Stimulated activated memory B cell treated with anti-CD40 and anti-IgM and Interleukin-4, amounts not matched to agents 10 μg/mL and 1 μg/mL and 100 μg/mL, for 72 hours (primary cell): ENCODE measurements around the gene PSMA5.
"Not testable (repeated sequence)": the region's sequence is repeated elsewhere in the genome, so short reads cannot be mapped to it uniquely, and the experiment has no call there.

Experiments
- ATAC-seq: fragments of 150-1000 bp; cut with Tn5 transposase; 2 replicates; pipeline ENCODE4 v1.10.0; 2021
- H3K27ac Mint-ChIP-seq: one replicate; pipeline ENCODE4 v1.8.0; 2022; ENCODE audit warnings: mild to moderate bottlenecking, mixed read lengths
- H3K27me3 Mint-ChIP-seq: one replicate; pipeline ENCODE4 v1.8.0; 2022; ENCODE audit warnings: mixed read lengths
- H3K36me3 Mint-ChIP-seq: one replicate; pipeline ENCODE4 v1.8.0; 2022; ENCODE audit warnings: mixed read lengths
- H3K4me1 Mint-ChIP-seq: one replicate; pipeline ENCODE4 v1.8.0; 2022; ENCODE audit warnings: mixed read lengths
- H3K4me3 Mint-ChIP-seq: one replicate; pipeline ENCODE4 v1.8.0; 2022; ENCODE audit warnings: mild to moderate bottlenecking, moderate library complexity, mixed read lengths
- H3K9me3 Mint-ChIP-seq: one replicate; pipeline ENCODE4 v1.8.0; 2022; ENCODE audit warnings: mixed read lengths

Gene PSMA5

DNA sequence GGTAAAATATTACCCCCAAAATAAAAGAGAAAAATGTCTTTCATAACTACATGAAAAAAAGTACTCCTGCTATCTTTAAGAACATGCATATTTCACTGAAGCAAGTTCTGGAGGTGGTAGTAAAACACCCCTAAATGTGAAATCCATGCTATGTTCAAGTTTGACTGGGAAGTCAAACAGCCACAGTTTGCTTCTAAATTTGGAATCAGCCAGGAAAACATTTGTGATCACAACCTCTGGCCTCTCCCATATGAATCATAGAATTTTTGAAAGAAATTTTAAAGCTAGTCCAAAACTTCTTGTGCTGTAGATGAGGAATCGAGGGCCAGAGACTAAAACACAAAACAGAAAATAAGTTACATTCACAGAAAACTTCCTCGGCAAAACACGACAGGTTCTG lies 35.1 kb downstream of the PSMA5 start:
- Mint-ChIP-seq H3K4me3 (no peak overlapping the region), H3K27me3 (peaks cover 84% of the 10 kb centered on the region), H3K36me3 (no peaks in the 10 kb centered on the region), H3K4me1 (peaks cover 37% of the 10 kb centered on the region), H3K27ac (no peak overlapping the region), H3K9me3 (no peaks in the 10 kb centered on the region)
- no peak for ATAC-seq

DNA sequence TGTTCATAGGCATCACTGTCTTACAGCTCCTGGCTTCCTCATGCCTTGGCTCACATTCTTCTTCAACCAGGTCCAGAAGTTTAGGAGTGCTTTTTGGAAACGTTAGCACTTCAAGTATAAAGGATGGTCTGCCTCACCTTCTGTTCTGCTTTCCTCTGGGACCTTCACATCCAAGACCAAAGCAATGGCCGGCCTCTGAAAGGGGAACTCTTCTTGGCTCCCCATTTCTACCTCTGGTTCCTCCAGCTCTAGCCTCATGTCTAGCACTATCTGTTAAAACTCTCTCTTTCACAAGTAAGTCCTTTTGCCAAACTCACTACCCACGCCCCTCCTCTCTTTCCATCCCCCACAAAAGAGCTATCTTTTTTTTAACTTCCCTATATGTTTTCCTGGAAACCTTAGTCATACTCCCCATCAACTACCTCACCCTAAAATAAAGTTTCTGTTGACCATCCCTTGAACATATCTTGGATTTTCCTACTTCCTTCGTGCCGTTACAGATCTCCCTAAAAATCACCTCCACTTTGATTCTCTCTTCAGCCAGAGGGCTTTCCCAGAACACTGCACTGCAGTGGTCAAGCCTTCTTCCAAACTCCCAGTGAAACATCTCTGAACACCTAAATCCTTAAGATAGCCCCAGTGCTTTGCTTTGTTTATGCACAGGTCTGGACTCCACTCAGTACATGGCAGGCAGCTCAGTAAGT lies 36.5 kb downstream of the PSMA5 start:
- Mint-ChIP-seq H3K36me3 (no peaks in the 10 kb centered on the region), H3K4me3 (no peak overlapping the region), H3K27me3 (peaks cover 84% of the 10 kb centered on the region), H3K9me3 (no peaks in the 10 kb centered on the region), H3K27ac (no peak overlapping the region), H3K4me1 (peaks cover 29% of the 10 kb centered on the region)
- ATAC-seq = no peak

GRCh38 chr1:109388884-109389637 lies 37.2 kb downstream of the PSMA5 start:
- no peak overlapping the region for H3K27ac Mint-ChIP-seq
- H3K9me3 Mint-ChIP-seq = no peaks in the 10 kb centered on the region
- no peak for ATAC-seq
- peaks cover 29% of the 10 kb centered on the region for H3K4me1 Mint-ChIP-seq
- no peak overlapping the region for H3K4me3 Mint-ChIP-seq
- H3K27me3 Mint-ChIP-seq = peaks cover 84% of the 10 kb centered on the region
- no peaks in the 10 kb centered on the region for H3K36me3 Mint-ChIP-seq

GRCh38 chr1:109388208-109388711 lies 38.0 kb downstream of the PSMA5 start:
- Mint-ChIP-seq H3K4me1 (peaks cover 29% of the 10 kb centered on the region), H3K27ac (no peak overlapping the region), H3K4me3 (no peak overlapping the region), H3K9me3 (no peaks in the 10 kb centered on the region), H3K36me3 (no peaks in the 10 kb centered on the region), H3K27me3 (peaks cover 84% of the 10 kb centered on the region)
- no peak for ATAC-seq

GRCh38 chr1:109386054-109386717 lies 40.1 kb downstream of the PSMA5 start:
- H3K27me3 Mint-ChIP-seq = peaks cover 76% of the 10 kb centered on the region
- no peak overlapping the region for H3K4me3 Mint-ChIP-seq
- H3K36me3 Mint-ChIP-seq = no peaks in the 10 kb centered on the region
- H3K27ac Mint-ChIP-seq = no peak overlapping the region
- peaks cover 11% of the 10 kb centered on the region for H3K4me1 Mint-ChIP-seq
- ATAC-seq = no peak
- H3K9me3 Mint-ChIP-seq = no peaks in the 10 kb centered on the region

DNA sequence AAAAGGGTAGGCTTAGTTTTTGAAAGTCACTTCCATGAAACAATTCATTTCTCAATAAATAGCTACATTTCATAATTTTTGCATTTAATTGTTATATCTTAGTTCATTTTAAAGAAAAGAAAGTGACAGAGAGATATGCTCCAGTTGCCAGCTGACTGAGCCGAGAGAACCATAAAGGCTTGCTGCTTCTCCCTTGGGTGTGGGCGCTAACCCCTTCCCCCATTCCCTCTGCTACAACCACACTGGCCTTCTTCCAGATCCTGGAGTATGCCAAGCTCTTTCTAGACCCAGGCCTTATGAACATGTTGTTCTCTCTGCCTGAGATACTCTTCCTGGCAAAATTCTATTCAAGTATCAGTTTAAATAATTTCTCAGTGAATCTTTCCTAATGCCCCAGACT lies 40.8 kb downstream of the PSMA5 start:
- H3K27ac Mint-ChIP-seq = no peak overlapping the region
- H3K4me1 Mint-ChIP-seq = peaks cover 8% of the 10 kb centered on the region
- H3K36me3 Mint-ChIP-seq = no peaks in the 10 kb centered on the region
- peaks cover 77% of the 10 kb centered on the region for H3K27me3 Mint-ChIP-seq
- no peaks in the 10 kb centered on the region for H3K9me3 Mint-ChIP-seq
- no peak overlapping the region for H3K4me3 Mint-ChIP-seq
- ATAC-seq = no peak

DNA sequence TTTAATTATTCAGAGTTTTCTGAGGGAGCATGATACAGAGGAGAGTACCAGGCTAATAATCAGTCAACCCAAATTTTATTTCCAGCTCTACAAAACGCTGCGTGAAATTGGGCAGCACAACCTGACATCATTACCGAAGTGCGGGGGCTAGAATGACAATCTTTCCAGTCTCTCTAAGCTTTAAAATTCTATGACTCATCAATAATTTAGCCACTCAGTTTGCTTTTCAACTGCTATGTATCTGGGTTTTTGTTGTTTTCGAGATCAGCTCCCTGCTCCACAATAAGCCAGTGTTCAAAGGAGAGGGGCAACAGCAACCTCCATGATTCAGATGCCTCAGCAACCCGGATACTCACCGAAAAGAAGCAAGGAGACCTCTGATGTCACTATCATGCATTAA lies 42.4 kb downstream of the PSMA5 start:
- ATAC-seq = no peak
- Mint-ChIP-seq H3K4me3 (no peak overlapping the region), H3K27me3 (peaks cover 66% of the 10 kb centered on the region), H3K4me1 (no peaks in the 10 kb centered on the region), H3K9me3 (no peaks in the 10 kb centered on the region), H3K27ac (no peak overlapping the region), H3K36me3 (no peaks in the 10 kb centered on the region)

GRCh38 chr1:109383087-109383779 lies 43.0 kb downstream of the PSMA5 start:
- Mint-ChIP-seq H3K9me3 (no peaks in the 10 kb centered on the region), H3K27ac (no peak overlapping the region), H3K4me1 (no peaks in the 10 kb centered on the region), H3K27me3 (peaks cover 60% of the 10 kb centered on the region), H3K36me3 (no peaks in the 10 kb centered on the region), H3K4me3 (no peak overlapping the region)
- no peak for ATAC-seq

DNA sequence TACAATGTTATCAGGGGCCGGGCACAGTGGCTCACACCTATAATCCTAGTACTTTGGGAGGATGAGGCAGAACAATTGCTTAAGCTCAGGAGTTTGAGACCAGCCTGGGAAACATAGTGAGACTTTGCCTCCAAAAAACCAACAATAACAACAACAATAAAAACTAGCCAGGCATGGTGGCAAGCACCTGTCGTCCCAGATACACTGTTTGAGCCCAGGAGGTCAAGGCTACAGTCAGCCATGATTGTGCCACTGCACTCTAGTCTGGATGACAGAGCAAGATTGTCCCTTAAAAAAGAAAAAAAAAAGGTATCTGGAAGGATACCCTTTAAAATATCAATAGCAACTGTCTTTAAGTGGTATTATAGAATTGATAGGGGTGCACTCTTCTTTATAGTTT lies 44.7 kb downstream of the PSMA5 start:
- Mint-ChIP-seq H3K27me3 (peaks cover 51% of the 10 kb centered on the region), H3K4me1 (no peaks in the 10 kb centered on the region), H3K36me3 (no peaks in the 10 kb centered on the region), H3K4me3 (no peak overlapping the region), H3K9me3 (no peaks in the 10 kb centered on the region), H3K27ac (no peak overlapping the region)
- ATAC-seq = no peak

DNA sequence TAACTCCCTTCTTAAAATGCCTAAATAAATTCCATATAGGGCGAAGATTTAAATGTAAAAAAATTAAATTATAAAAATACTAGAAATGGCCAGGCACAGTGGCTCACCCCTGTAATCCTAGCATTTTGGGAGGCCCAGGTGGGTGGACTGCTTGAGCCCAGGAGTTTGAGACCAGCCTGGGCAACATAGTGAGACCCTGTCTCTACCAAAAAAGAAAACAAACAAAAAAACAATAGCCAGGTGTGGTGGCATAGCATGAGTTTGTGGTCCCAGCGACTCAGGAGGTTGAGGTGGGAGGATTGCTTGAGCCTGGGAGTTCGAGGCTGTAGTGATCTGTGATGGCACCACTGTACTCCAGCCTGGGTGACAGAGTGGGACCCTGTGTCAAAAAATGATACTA lies 46.3 kb downstream of the PSMA5 start:
- Mint-ChIP-seq H3K4me3 (no peak overlapping the region), H3K36me3 (no peaks in the 10 kb centered on the region), H3K27ac (no peak overlapping the region), H3K4me1 (no peaks in the 10 kb centered on the region), H3K27me3 (peaks cover 47% of the 10 kb centered on the region), H3K9me3 (no peaks in the 10 kb centered on the region)
- no peak for ATAC-seq

GRCh38 chr1:109379422-109379821 lies 46.8 kb downstream of the PSMA5 start:
- H3K27ac Mint-ChIP-seq = no peak overlapping the region

DNA sequence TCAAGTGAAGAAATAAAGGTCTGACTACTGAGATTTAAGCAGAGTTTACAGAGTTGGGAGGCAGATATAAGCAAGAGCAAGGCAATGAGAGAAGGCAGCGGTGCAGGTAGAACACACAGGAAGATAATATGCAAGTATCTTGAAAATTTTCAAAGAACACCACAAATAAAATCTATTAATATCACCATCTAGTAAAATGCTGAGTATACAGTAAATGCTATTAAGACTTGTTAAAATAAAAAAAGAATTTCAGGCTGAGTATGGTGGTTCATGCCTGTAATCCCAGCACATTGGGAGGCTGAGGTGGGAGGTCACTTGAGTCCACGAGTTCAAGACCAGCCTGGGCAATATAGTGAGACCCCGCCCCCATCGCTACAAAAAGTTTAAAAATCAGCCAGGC lies 48.5 kb downstream of the PSMA5 start:
- H3K27me3 Mint-ChIP-seq = peaks cover 47% of the 10 kb centered on the region
- H3K4me3 Mint-ChIP-seq = no peak overlapping the region
- no peak overlapping the region for H3K27ac Mint-ChIP-seq
- H3K9me3 Mint-ChIP-seq = no peaks in the 10 kb centered on the region
- no peaks in the 10 kb centered on the region for H3K36me3 Mint-ChIP-seq
- no peaks in the 10 kb centered on the region for H3K4me1 Mint-ChIP-seq
- no peak for ATAC-seq

More at GRCh38 chr1:109379422-109379821, 46.8 kb downstream of the PSMA5 start:
- Mint-ChIP-seq H3K36me3 (no peaks in the 10 kb centered on the region), H3K27me3 (peaks cover 47% of the 10 kb centered on the region), H3K9me3 (no peaks in the 10 kb centered on the region), H3K4me3 (no peak overlapping the region), H3K4me1 (no peaks in the 10 kb centered on the region)
- ATAC-seq = no peak

GRCh38 chr1:109373696-109374095 lies 52.6 kb downstream of the PSMA5 start:
- not testable (repeated sequence) for H3K9me3 Mint-ChIP-seq, H3K36me3 Mint-ChIP-seq, H3K4me1 Mint-ChIP-seq, ATAC-seq, H3K4me3 Mint-ChIP-seq, H3K27ac Mint-ChIP-seq
- peaks cover 67% of the 10 kb centered on the region for H3K27me3 Mint-ChIP-seq

- peaks cover 67% of the 10 kb centered on the region for H3K27me3 Mint-ChIP-seq
- no peak for ATAC-seq
- H3K9me3 Mint-ChIP-seq = no peaks in the 10 kb centered on the region
- no peak overlapping the region for H3K27ac Mint-ChIP-seq
- no peaks in the 10 kb centered on the region for H3K4me1 Mint-ChIP-seq
- H3K36me3 Mint-ChIP-seq = no peaks in the 10 kb centered on the region
- no peak overlapping the region for H3K4me3 Mint-ChIP-seq
Measured at GRCh38 chr1:109373126-109373525, 53.1 kb downstream of the PSMA5 start.

DNA sequence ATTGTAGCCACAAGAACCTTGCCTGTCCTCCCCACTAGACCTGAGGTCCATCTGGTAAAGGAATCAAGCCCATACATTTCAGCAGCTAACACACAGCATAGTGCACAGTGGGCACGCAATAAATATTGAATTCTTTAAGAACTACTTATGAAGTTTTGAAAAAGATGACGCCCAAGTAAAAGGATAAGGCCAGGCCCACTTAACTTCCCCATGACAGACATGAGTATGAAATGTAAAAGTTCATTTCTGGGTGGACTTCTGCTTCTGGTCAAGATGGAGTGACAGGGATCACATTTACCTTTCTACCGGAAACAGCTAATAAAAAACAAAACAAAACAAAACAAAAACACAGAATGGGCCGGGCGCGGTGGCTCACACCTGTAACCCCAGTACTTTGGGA lies 54.0 kb downstream of the PSMA5 start:
- H3K27ac Mint-ChIP-seq = no peak overlapping the region
- no peak overlapping the region for H3K4me3 Mint-ChIP-seq

More for the DNA sequence above, 54.0 kb downstream of the PSMA5 start:
- Mint-ChIP-seq H3K9me3 (no peaks in the 10 kb centered on the region), H3K27me3 (peaks cover 74% of the 10 kb centered on the region), H3K4me1 (no peaks in the 10 kb centered on the region), H3K36me3 (no peaks in the 10 kb centered on the region)
- no peak for ATAC-seq
